H1 (cell line): ENCODE data around the gene RAB31. TPM values are rescaled to one million over a fixed set of nuclear protein-coding genes. Genes with fewer than 3 reads are reported as not detected.

Experiments
- POLR2A ChIP-seq, 2 experiments: IDR thresholded peaks; 1 replicate in 1 of 2; 2 replicates in 1 of 2; pipeline ENCODE4 v1.6.1; 2011; ENCODE audit warnings: low read depth in 2 of 2, low read length in 2 of 2, mild to moderate bottlenecking in 2 of 2; ENCODE audit errors: control extremely low read depth in 1 of 2
- polyA plus RNA-seq, 7 experiments: library from polyadenylated mRNA; depleted of rRNA in 3 of 7; stranded (reverse) in 5 of 7; unstranded in 2 of 7; fragments of >200 nt in 5 of 7; fragments of 200-250 nt in 2 of 7; gene quantifications; 1 replicate in 5 of 7; 2 replicates in 1 of 7; 4 replicates in 1 of 7; pipeline versions ENCODE4 v1.2.1 to v1.2.3, GENCODE V29; 2011 to 2013; ENCODE audit warnings: missing spikeins in 2 of 7, mixed read lengths in 2 of 7
- total RNA-seq: library from RNA; stranded (reverse); fragmentation: NEBNext Ultra II Directional; extraction: Animal tissue kit (Norgen Biotek cat#: 25700); gene quantifications from 2 replicates; pipeline ENCODE4 v1.2.1, GENCODE V29; 2021
- TF ChIP-seq, protein P1 (sequence below): fragments of 300-600 bp; sonication (generic); IDR thresholded peaks from 2 replicates; pipeline ENCODE4 v1.7.1; 2012; ENCODE audit warnings: low read length, moderate library complexity, mild to moderate bottlenecking, inconsistent platforms; ENCODE audit not compliant: insufficient replicate concordance

Gene RAB31
- total and polyA plus RNA-seq, 2 of the 8 experiments (the other 6 are each of a cell fraction or from before 2014, with no cell fraction given): 15.2 to 40.9 TPM

DNA sequence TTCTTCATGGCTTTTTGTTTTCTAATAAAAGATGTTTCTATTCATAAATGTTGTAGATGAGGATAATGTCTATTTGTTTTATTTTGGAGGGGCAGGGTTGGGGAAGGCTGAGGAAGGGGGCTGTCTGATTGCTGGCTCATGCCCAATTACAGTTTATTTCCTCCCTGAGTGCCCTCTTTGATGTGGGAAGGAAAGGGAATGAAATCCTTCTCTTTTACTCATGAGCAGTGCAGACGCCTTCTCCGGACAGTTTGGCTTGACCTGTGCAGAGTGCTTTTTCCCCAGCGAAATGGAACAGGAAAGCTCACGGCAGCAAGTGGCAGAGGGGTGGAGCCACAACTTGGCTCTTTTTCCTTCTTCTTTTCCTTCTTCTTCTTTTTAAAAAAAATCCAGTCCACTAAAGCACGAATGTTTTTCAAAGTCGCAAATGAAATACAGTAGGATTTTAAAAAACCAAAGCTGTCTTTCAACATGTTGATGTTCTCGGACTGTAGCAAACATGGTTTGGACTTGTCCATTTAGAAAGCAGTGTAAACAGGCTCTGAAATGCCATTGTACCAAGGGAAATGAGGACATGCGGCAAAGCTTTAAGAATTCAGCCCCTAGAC is 34.5 kb downstream of the RAB31 start (continued):
- TF ChIP-seq POLR2A (IDR thresholded peaks at IDR 0.05; ENCODE audit: control extremely low read depth in 1 of 2, low read depth in 2 of 2, low read length in 2 of 2): no peak
- TF ChIP-seq, protein P1, sequence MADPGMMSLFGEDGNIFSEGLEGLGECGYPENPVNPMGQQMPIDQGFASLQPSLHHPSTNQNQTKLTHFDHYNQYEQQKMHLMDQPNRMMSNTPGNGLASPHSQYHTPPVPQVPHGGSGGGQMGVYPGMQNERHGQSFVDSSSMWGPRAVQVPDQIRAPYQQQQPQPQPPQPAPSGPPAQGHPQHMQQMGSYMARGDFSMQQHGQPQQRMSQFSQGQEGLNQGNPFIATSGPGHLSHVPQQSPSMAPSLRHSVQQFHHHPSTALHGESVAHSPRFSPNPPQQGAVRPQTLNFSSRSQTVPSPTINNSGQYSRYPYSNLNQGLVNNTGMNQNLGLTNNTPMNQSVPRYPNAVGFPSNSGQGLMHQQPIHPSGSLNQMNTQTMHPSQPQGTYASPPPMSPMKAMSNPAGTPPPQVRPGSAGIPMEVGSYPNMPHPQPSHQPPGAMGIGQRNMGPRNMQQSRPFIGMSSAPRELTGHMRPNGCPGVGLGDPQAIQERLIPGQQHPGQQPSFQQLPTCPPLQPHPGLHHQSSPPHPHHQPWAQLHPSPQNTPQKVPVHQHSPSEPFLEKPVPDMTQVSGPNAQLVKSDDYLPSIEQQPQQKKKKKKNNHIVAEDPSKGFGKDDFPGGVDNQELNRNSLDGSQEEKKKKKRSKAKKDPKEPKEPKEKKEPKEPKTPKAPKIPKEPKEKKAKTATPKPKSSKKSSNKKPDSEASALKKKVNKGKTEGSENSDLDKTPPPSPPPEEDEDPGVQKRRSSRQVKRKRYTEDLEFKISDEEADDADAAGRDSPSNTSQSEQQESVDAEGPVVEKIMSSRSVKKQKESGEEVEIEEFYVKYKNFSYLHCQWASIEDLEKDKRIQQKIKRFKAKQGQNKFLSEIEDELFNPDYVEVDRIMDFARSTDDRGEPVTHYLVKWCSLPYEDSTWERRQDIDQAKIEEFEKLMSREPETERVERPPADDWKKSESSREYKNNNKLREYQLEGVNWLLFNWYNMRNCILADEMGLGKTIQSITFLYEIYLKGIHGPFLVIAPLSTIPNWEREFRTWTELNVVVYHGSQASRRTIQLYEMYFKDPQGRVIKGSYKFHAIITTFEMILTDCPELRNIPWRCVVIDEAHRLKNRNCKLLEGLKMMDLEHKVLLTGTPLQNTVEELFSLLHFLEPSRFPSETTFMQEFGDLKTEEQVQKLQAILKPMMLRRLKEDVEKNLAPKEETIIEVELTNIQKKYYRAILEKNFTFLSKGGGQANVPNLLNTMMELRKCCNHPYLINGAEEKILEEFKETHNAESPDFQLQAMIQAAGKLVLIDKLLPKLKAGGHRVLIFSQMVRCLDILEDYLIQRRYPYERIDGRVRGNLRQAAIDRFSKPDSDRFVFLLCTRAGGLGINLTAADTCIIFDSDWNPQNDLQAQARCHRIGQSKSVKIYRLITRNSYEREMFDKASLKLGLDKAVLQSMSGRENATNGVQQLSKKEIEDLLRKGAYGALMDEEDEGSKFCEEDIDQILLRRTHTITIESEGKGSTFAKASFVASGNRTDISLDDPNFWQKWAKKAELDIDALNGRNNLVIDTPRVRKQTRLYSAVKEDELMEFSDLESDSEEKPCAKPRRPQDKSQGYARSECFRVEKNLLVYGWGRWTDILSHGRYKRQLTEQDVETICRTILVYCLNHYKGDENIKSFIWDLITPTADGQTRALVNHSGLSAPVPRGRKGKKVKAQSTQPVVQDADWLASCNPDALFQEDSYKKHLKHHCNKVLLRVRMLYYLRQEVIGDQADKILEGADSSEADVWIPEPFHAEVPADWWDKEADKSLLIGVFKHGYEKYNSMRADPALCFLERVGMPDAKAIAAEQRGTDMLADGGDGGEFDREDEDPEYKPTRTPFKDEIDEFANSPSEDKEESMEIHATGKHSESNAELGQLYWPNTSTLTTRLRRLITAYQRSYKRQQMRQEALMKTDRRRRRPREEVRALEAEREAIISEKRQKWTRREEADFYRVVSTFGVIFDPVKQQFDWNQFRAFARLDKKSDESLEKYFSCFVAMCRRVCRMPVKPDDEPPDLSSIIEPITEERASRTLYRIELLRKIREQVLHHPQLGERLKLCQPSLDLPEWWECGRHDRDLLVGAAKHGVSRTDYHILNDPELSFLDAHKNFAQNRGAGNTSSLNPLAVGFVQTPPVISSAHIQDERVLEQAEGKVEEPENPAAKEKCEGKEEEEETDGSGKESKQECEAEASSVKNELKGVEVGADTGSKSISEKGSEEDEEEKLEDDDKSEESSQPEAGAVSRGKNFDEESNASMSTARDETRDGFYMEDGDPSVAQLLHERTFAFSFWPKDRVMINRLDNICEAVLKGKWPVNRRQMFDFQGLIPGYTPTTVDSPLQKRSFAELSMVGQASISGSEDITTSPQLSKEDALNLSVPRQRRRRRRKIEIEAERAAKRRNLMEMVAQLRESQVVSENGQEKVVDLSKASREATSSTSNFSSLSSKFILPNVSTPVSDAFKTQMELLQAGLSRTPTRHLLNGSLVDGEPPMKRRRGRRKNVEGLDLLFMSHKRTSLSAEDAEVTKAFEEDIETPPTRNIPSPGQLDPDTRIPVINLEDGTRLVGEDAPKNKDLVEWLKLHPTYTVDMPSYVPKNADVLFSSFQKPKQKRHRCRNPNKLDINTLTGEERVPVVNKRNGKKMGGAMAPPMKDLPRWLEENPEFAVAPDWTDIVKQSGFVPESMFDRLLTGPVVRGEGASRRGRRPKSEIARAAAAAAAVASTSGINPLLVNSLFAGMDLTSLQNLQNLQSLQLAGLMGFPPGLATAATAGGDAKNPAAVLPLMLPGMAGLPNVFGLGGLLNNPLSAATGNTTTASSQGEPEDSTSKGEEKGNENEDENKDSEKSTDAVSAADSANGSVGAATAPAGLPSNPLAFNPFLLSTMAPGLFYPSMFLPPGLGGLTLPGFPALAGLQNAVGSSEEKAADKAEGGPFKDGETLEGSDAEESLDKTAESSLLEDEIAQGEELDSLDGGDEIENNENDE: no peak
